ENCODE measurements around the gene KIF15. TPM values are rescaled to one million over a fixed set of nuclear protein-coding genes. Genes with fewer than 3 reads are reported as not detected.

Gene KIF15
- total RNA-seq, 4 donors from 2014 or later: 0.25 to 1.6 (median 0.38) TPM

DNA sequence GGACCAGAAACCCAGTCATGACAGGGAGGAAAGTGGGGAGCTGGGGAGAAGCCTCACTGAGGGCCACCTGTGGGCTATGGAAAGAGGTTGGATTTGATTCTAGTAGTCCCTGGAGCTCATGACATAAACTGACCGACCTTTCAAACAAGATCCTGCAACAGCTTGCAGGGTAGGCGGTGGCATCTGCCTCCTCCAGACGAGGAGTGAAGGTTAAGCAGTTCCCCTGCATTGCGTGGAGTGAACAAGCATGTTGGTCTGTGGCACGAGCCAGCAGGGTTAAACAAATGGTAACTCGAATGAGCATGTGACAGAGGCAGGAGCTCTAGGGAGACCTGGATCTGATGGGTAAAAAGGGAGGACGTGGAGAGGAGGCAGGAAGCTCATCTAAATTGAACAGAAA lies 125.5 kb downstream of the KIF15 start:
- Histone ChIP-seq H3K36me3 (no peaks in the 10 kb centered on the region), H3K9me3 (no peaks in the 10 kb centered on the region), H3K4me3 (no peak overlapping the region), H3K27ac (no peak overlapping the region), H3K4me1 (no peaks in the 10 kb centered on the region), H3K27me3 (peaks cover 0 to 3% (median 0%) of the 10 kb centered on the region in 3 donors)
- intact Hi-C loops (cut with DNase I; ENCODE audit: low total_unique reads): no loop called here
- in situ Hi-C loops (cut with MboI; ENCODE audit: low sequenced_read_pairs in 4 of 4): no loop called here
- TF ChIP-seq CTCF (IDR thresholded peaks at IDR 0.05 in 4 of 5, conservative IDR thresholded peaks at IDR 0.05 in 1 of 5): no peak
- no peak for TF ChIP-seq POLR2A (IDR thresholded peaks at IDR 0.05)
- no peak for ATAC-seq
- no peak for DNase-seq

GRCh38 chr3:44890258-44890657 lies 128.7 kb downstream of the KIF15 start:
- Histone ChIP-seq H3K4me1 (no peaks in the 10 kb centered on the region), H3K4me3 (no peak overlapping the region), H3K27ac (no peak overlapping the region), H3K27me3 (no peaks in the 10 kb centered on the region), H3K9me3 (no peaks in the 10 kb centered on the region), H3K36me3 (no peaks in the 10 kb centered on the region)
- TF ChIP-seq POLR2A (IDR thresholded peaks at IDR 0.05): no peak
- no peak for TF ChIP-seq CTCF (IDR thresholded peaks at IDR 0.05 in 4 of 5, conservative IDR thresholded peaks at IDR 0.05 in 1 of 5)
- DNase-seq: no peak
- in situ Hi-C loops (cut with MboI; ENCODE audit: low sequenced_read_pairs in 4 of 4): no loop called here
- intact Hi-C loops (cut with DNase I; ENCODE audit: low total_unique reads): no loop called here
- no peak for ATAC-seq

- no peak overlapping the region for H3K4me3 ChIP-seq
- H3K27me3 ChIP-seq: no peaks in the 10 kb centered on the region
- no peak for TF ChIP-seq POLR2A (IDR thresholded peaks at IDR 0.05)
- TF ChIP-seq CTCF (IDR thresholded peaks at IDR 0.05 in 4 of 5, conservative IDR thresholded peaks at IDR 0.05 in 1 of 5): no peak
- H3K4me1 ChIP-seq: no peaks in the 10 kb centered on the region
- DNase-seq (no peak), ATAC-seq (no peak)
- no peaks in the 10 kb centered on the region for H3K36me3 ChIP-seq
- H3K9me3 ChIP-seq: no peaks in the 10 kb centered on the region
- in situ Hi-C loops (cut with MboI; ENCODE audit: low sequenced_read_pairs in 4 of 4): no loop called here
- H3K27ac ChIP-seq: no peak overlapping the region
- intact Hi-C loops (cut with DNase I; ENCODE audit: low total_unique reads): no loop called here
Measured at GRCh38 chr3:44890852-44891251, 129.3 kb downstream of the KIF15 start.

- Histone ChIP-seq H3K27ac (no peak overlapping the region), H3K9me3 (no peaks in the 10 kb centered on the region), H3K4me1 (no peaks in the 10 kb centered on the region), H3K4me3 (no peak overlapping the region), H3K27me3 (no peaks in the 10 kb centered on the region), H3K36me3 (no peaks in the 10 kb centered on the region)
- in situ Hi-C loops (cut with MboI; ENCODE audit: low sequenced_read_pairs in 4 of 4) (no loop called here), intact Hi-C loops (cut with DNase I; ENCODE audit: low total_unique reads) (no loop called here)
- DNase-seq (no peak), ATAC-seq (no peak)
- TF ChIP-seq CTCF (IDR thresholded peaks at IDR 0.05 in 4 of 5, conservative IDR thresholded peaks at IDR 0.05 in 1 of 5) (no peak), POLR2A (IDR thresholded peaks at IDR 0.05) (no peak)
Measured at GRCh38 chr3:44892689-44893088, 131.1 kb downstream of the KIF15 start.

GRCh38 chr3:44893097-44893496 lies 131.5 kb downstream of the KIF15 start:
- no peak overlapping the region for H3K4me3 ChIP-seq
- DNase-seq (no peak), ATAC-seq (no peak)
- no peaks in the 10 kb centered on the region for H3K36me3 ChIP-seq
- in situ Hi-C loops (cut with MboI; ENCODE audit: low sequenced_read_pairs in 4 of 4) (no loop called here), intact Hi-C loops (cut with DNase I; ENCODE audit: low total_unique reads) (no loop called here)
- no peak for TF ChIP-seq POLR2A (IDR thresholded peaks at IDR 0.05)
- TF ChIP-seq CTCF (IDR thresholded peaks at IDR 0.05 in 4 of 5, conservative IDR thresholded peaks at IDR 0.05 in 1 of 5): no peak
- H3K27me3 ChIP-seq: no peaks in the 10 kb centered on the region
- no peaks in the 10 kb centered on the region for H3K9me3 ChIP-seq
- H3K4me1 ChIP-seq: no peaks in the 10 kb centered on the region
- H3K27ac ChIP-seq: no peak overlapping the region

All from gastrocnemius medialis (tissue), 4 donors.